GM12874 (cell line): ENCODE data around the gene CLDN24.

Experiments
- CTCF ChIP-seq: IDR thresholded peaks from 2 replicates; pipeline ENCODE4 v1.5.1; 2011; ENCODE audit warnings: low read depth, mild to moderate bottlenecking, control low read depth, low read length, moderate library complexity; ENCODE audit not compliant: insufficient read depth

The CLDN24 gene

GRCh38 chr4:183272384-183272783 lies 49.8 kb downstream of the CLDN24 start:
- TF ChIP-seq CTCF, result no peak
